ENCODE data around the gene OR51S1.

- TF ChIP-seq CTCF (IDR thresholded peaks at IDR 0.05 in 2 of 3, conservative IDR thresholded peaks at IDR 0.05 in 1 of 3; ENCODE audit: control insufficient read depth in 2 of 3, extremely low read depth in 1 of 3, insufficient read depth in 1 of 3, low read depth in 3 of 3, low read length in 3 of 3) (no peak), NRF1 (conservative IDR thresholded peaks at IDR 0.05; ENCODE audit: low read depth, low read length) (no peak)
Measured at GRCh38 chr11:4882543-4882942, 33.5 kb upstream of the OR51S1 start.
